HUES48 (cell line): ENCODE results near the gene ZNF518B.

ENCODE experiments used
- H3K27ac ChIP-seq: one replicate; pipeline ENCODE4 v1.7.0; 2013; ENCODE audit warnings: low read depth, low read length, inconsistent platforms
- H3K27me3 ChIP-seq: 2 replicates; pipeline ENCODE4 v1.6.1; 2013; ENCODE audit warnings: mild to moderate bottlenecking, low read length; ENCODE audit not compliant: control insufficient read depth, insufficient read depth
- H3K36me3 ChIP-seq: 2 replicates; pipeline ENCODE4 v1.6.1; 2013; ENCODE audit warnings: low read length; ENCODE audit not compliant: control insufficient read depth, insufficient read depth
- H3K4me1 ChIP-seq: 2 replicates; pipeline ENCODE4 v1.6.1; 2013; ENCODE audit warnings: mild to moderate bottlenecking, low read length; ENCODE audit not compliant: control insufficient read depth, insufficient read depth
- H3K4me3 ChIP-seq: 2 replicates; pipeline ENCODE4 v1.5.1; 2013; ENCODE audit warnings: mild to moderate bottlenecking, low read depth, low read length
- H3K9ac ChIP-seq: 2 replicates; pipeline ENCODE4 v1.6.1; 2013; ENCODE audit warnings: mild to moderate bottlenecking, low read depth, low read length, moderate library complexity
- H3K9me3 ChIP-seq: 2 replicates; pipeline ENCODE4 v1.6.1; 2013; ENCODE audit warnings: low read length; ENCODE audit not compliant: control insufficient read depth, insufficient read depth

The ZNF518B gene

GRCh38 chr4:10421344-10422055, 35.7 kb downstream of the ZNF518B start:
- no peak overlapping the region for H3K27ac ChIP-seq
- H3K9me3 ChIP-seq = no peaks in the 10 kb centered on the region
- H3K36me3 ChIP-seq = no peaks in the 10 kb centered on the region
- no peaks in the 10 kb centered on the region for H3K4me1 ChIP-seq
- H3K9ac ChIP-seq = no peak overlapping the region
- no peaks in the 10 kb centered on the region for H3K27me3 ChIP-seq
- no peak overlapping the region for H3K4me3 ChIP-seq

- H3K4me1 ChIP-seq = no peaks in the 10 kb centered on the region
- no peak overlapping the region for H3K9ac ChIP-seq
- H3K27ac ChIP-seq = no peak overlapping the region
- H3K27me3 ChIP-seq = no peaks in the 10 kb centered on the region
- H3K36me3 ChIP-seq = no peaks in the 10 kb centered on the region
- H3K9me3 ChIP-seq = no peaks in the 10 kb centered on the region
- H3K4me3 ChIP-seq = no peak overlapping the region
Measured at GRCh38 chr4:10417740-10418139, 39.5 kb downstream of the ZNF518B start.

DNA sequence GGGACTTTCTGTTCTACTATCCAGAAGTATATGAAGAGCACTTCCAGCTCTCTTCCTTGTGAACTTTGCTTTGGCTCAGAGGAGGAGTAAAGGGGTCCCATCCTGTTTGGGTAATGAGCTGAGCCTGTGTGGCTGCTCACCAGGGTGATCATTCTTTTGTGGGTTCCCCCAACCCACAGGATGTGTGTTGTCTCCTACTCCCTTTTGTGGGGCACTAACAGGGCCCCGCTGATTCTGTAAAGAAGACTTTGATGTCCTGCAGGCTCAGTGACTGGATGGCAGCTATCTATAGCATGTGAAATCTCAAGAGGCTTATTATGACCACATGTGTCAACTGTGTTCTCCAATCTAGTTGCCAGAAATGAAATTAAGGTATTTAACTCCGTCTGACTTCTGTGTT, 40.8 kb downstream of the ZNF518B start:
- H3K27ac ChIP-seq = no peak overlapping the region
- no peaks in the 10 kb centered on the region for H3K9me3 ChIP-seq
- no peaks in the 10 kb centered on the region for H3K36me3 ChIP-seq
- no peaks in the 10 kb centered on the region for H3K4me1 ChIP-seq
- H3K9ac ChIP-seq = no peak overlapping the region
- H3K27me3 ChIP-seq = no peaks in the 10 kb centered on the region
- H3K4me3 ChIP-seq = no peak overlapping the region

DNA sequence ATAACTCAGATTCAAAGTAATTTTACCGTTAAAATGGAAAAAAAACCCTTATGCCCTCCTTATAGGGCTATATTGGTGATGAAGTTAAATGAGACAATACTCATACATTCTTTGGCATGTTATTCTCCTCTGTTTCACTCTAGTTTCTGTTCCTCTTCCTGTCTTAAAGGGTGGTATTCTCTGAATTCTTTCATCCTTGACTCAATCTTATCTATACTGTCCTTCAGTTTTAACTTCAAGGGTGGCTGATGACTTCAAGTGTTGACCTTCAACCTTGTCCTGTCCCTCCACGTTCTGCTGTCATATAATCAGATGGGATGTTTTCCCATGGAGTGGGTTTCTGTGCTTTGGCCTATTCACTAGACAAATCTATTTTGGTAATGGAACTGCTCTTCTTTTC, 44.0 kb downstream of the ZNF518B start:
- no peak overlapping the region for H3K27ac ChIP-seq
- H3K4me1 ChIP-seq = no peaks in the 10 kb centered on the region
- H3K4me3 ChIP-seq = no peak overlapping the region
- no peaks in the 10 kb centered on the region for H3K9me3 ChIP-seq
- H3K9ac ChIP-seq = no peak overlapping the region
- H3K27me3 ChIP-seq = no peaks in the 10 kb centered on the region
- no peaks in the 10 kb centered on the region for H3K36me3 ChIP-seq

DNA sequence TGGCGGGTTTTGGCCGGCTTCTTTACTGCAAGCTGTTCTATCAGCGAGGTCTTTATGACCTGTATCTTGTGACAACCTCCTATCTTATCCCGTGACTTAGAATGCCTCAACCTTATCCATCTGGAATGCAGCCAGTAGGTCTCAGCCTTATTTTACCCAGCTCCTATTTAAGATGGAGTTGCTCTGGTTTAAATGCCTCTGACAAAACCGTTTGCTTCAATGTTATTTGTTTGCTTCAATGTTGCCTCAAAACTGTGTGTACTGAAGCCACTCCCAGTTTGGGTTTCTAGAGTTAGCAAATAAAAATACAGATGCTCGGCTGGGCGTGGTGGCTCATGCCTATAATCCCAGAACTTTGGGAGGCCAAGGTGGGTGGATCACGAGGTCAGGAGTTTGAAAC, 51.6 kb downstream of the ZNF518B start:
- H3K9me3 ChIP-seq = no peaks in the 10 kb centered on the region
- H3K27me3 ChIP-seq = no peaks in the 10 kb centered on the region
- no peak overlapping the region for H3K27ac ChIP-seq
- no peak overlapping the region for H3K9ac ChIP-seq
- H3K4me1 ChIP-seq = peaks cover 5% of the 10 kb centered on the region
- H3K36me3 ChIP-seq = no peaks in the 10 kb centered on the region
- H3K4me3 ChIP-seq = no peak overlapping the region

DNA sequence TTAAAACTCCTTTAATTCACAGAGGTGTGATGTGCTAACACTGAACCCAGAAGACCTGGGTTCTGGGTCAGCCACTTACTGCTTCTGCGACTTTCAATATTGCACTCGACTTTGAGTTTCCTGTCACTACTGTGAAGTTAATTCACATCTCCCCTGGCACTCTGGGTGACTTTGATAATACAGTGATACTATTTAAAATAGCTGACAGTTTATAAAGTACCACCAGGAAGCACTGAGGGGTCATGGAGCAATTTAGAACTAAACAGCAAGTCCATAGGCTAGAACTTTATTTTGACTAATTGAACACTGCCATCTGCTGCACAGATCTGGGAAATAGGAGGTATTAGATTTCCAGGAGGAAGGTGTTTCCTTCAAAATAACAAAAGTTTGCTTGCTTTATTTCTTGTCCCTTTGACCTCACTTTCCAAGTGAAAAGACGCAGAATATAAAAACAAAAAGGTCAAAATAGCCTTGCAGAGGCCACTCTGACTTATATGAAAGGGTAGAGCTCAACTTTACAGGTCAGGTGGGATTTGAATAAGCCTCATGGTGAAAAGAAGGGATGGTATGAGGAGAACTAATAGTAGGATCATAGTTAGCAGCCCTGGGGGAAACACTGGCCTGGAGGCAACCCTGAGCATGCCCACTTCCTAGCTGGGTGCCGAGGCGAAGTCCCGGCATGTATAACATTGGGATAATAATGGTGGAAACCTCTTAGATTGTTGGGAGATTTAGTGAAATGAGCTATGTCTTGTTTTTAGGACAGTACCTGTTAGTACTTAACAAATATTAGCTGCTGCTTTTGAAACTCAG, 53.4 kb downstream of the ZNF518B start:
- Histone ChIP-seq H3K4me1 (peaks cover 5% of the 10 kb centered on the region), H3K4me3 (no peak overlapping the region), H3K27me3 (no peaks in the 10 kb centered on the region), H3K9me3 (no peaks in the 10 kb centered on the region), H3K36me3 (no peaks in the 10 kb centered on the region), H3K9ac (no peak overlapping the region), H3K27ac (no peak overlapping the region)

DNA sequence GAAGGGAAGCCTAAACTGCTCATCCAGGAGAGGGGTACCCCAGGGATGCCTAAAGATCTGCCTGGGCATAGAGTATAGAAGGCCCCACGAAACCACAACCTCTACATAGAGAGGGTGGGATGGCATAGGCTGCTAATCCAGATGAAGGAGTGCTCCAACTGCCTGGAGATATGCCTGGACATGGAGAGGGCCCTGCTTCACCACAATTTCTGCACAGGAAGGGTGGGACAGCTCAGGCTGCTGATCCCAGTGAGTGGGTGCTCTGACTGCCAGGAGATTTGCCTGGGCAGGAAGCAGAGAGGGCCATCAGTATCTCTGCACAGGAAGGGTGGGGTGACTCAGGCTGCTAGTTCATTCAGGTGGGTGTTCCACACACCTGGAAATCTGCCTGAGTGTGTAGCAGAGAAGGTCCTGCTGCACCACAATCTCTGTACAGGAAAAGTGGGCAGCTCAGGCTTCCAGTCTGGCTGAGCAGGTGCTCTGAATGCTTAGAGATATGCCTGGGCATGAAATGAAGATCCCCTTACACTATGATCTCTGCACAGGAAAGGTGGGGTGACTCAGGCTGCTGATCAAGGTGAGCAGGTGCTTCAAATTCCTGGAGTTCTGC, 61.1 kb downstream of the ZNF518B start:
- H3K27ac ChIP-seq = no peak overlapping the region
- no peaks in the 10 kb centered on the region; the same call in 1 of the 2 replicates for H3K27me3 ChIP-seq
- H3K4me1 ChIP-seq = no peaks in the 10 kb centered on the region
- no peaks in the 10 kb centered on the region for H3K36me3 ChIP-seq
- no peak overlapping the region for H3K9ac ChIP-seq
- H3K4me3 ChIP-seq = no peak overlapping the region
- H3K9me3 ChIP-seq = no peaks in the 10 kb centered on the region
